NB4 (cell line): ENCODE data around the gene GPD1L.

Experiments
- CTCF ChIP-seq: IDR thresholded peaks from one replicate; pipeline ENCODE4 v1.5.1; 2012; ENCODE audit warnings: low read depth, low read length
- MAX ChIP-seq: IDR thresholded peaks from 2 replicates; pipeline ENCODE4 v1.6.1; 2011; ENCODE audit warnings: low read depth, low read length
- POLR2A ChIP-seq: IDR thresholded peaks from 2 replicates; pipeline ENCODE4 v1.6.1; 2011; ENCODE audit warnings: mild to moderate bottlenecking; ENCODE audit not compliant: insufficient read length; ENCODE audit errors: extremely low read depth

GRCh38 chr3:32197991-32198390 lies 91.6 kb downstream of the GPD1L start:
- TF ChIP-seq MAX (no peak), POLR2A (no peak), CTCF (no peak)
